Esophagus muscularis mucosa (tissue), 4 donors: ENCODE measurements around the gene CYP27A1. TPM values are rescaled to one million over a fixed set of nuclear protein-coding genes. Genes with fewer than 3 reads are reported as not detected.

Source experiments
- DNase-seq: peaks from one replicate; pipeline ENCODE4 v3.0.0-alpha.2; 2017; ENCODE audit errors: extremely low spot score
- H3K27ac ChIP-seq, 4 donors: fragments of 200-600 bp; sonication (generic); replicated peaks in 1 of 4; 1 replicate in 3 of 4; 2 replicates in 1 of 4; pipeline ENCODE4 v1.5.1; 2016 to 2019; ENCODE audit warnings: mild to moderate bottlenecking in 1 of 4
- H3K27me3 ChIP-seq, 4 donors: fragments of 200-600 bp; sonication (generic); one replicate each; pipeline versions ENCODE4 v1.5.1 to v1.6.0; 2016 to 2019
- H3K36me3 ChIP-seq, 4 donors: fragments of 200-600 bp; sonication (generic); one replicate each; pipeline ENCODE4 v1.5.1; 2016 to 2019
- H3K4me1 ChIP-seq, 4 donors: fragments of 200-600 bp; sonication (generic); one replicate each; pipeline ENCODE4 v1.5.1; 2016 to 2019
- H3K4me3 ChIP-seq, 4 donors: fragments of 200-600 bp; sonication (generic); 1 replicate in 2 of 4; 2 replicates in 2 of 4; pipeline ENCODE4 v1.5.1; 2016 to 2019; ENCODE audit warnings: mild to moderate bottlenecking in 4 of 4, moderate library complexity in 1 of 4
- H3K9me3 ChIP-seq, 4 donors: fragments of 200-600 bp; sonication (generic); 1 replicate in 3 of 4; 2 replicates in 1 of 4; pipeline ENCODE4 v1.5.1; 2016 to 2019
- EP300 ChIP-seq: sonication (generic); formaldehyde crosslinking; IDR thresholded peaks from one replicate; pipeline ENCODE4 v1.6.1; 2017; ENCODE audit warnings: antibody characterized with exemption
- POLR2A ChIP-seq: fragments of 450-650 bp; IDR thresholded peaks from one replicate; pipeline ENCODE4 v1.6.1; 2017; ENCODE audit warnings: antibody characterized with exemption, moderate library complexity, mild to moderate bottlenecking, low read depth
- POLR2AphosphoS5 ChIP-seq, 2 donors: sonication (generic); formaldehyde crosslinking; IDR thresholded peaks; one replicate each; pipeline ENCODE4 v1.6.1; 2017; ENCODE audit warnings: antibody characterized with exemption in 2 of 2
- WGBS: methylation state at CpG from one replicate; pipeline ENCODE4 v1.1.5; 2018; 5-methylcytosine and 5-hydroxymethylcytosine counted together
- intact Hi-C: fragments of 100-400 bp; cut with DNase I; formaldehyde crosslinking; loops from one replicate; pipeline ENCODE4 v1.15.1; 2023
- total RNA-seq, 4 donors: library from RNA; depleted of rRNA; stranded (reverse); fragments of >200 nt; gene quantifications; one replicate each; pipeline versions ENCODE4 v1.1.0 to v1.2.1, GENCODE V29; 2016
- TF ChIP-seq, protein P1 (sequence below), 3 experiments: fragments of 200-600 bp in 2 of 3; fragments of 450-650 bp in 1 of 3; sonication (generic) in 2 of 3; IDR thresholded peaks; one replicate each; pipeline ENCODE4 v1.5.1; 2017 to 2019; ENCODE audit warnings: antibody characterized with exemption in 3 of 3, mild to moderate bottlenecking in 2 of 3, moderate library complexity in 1 of 3

CYP27A1 gene
- total RNA-seq, 4 donors from 2014 or later: 20.7 to 26.3 (median 23.6) TPM

DNA sequence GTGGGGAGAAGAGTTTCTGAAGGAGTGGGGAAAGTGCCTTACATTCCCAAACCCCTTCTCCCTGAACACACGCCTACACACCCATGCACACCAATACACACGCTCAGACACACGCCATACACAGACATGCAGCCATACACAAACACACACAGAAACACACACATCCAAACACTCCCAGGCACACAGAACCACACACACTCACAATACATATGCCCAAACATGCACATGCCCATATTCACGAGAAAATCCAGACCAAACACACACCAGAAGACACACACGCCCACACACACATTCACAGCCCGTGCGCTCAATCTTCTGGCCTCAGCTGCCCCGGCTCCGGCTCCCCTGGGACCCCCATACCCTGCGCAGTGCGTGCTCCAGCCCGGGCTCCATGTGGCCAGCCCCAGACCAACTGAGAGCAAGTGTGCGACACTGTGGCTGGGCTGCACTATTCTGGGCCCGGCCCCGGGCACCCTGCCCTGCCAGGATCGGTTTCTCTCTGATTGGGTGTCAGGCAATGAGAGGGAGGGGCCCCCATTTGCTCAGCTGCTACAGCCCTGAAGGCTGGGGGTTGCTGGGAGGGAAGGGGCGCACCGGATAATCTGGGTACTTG, 49.5 kb downstream of the CYP27A1 start, which contains the start of gene PRKAG3:
Gene PRKAG3, minus strand, starts transcription at position 426 of the 613 bp plus-strand sequence.
- Histone ChIP-seq H3K27me3 (peaks cover 0 to 76% (median 0%) of the 10 kb centered on the region in 4 donors), H3K9me3 (no peaks in the 10 kb centered on the region), H3K27ac (peak within 1 kb of the TSS in 3 of 4 donors; percentile 47 to 57 (median 55)), H3K4me3 (no peak within 1 kb of the TSS), H3K36me3 (no peaks in the 10 kb centered on the region), H3K4me1 (peaks cover 0 to 31% (median 14%) of the 10 kb centered on the region in 4 donors)
- DNase-seq: no peak
- intact Hi-C loops: no loop called here
- WGBS: 58% methylated on average over 11 of the region's 18 CpGs
- peak; percentile 44 for TF ChIP-seq POLR2A
- no peak for TF ChIP-seq POLR2AphosphoS5 (IDR thresholded peaks at IDR 0.05)
- TF ChIP-seq, protein P1, sequence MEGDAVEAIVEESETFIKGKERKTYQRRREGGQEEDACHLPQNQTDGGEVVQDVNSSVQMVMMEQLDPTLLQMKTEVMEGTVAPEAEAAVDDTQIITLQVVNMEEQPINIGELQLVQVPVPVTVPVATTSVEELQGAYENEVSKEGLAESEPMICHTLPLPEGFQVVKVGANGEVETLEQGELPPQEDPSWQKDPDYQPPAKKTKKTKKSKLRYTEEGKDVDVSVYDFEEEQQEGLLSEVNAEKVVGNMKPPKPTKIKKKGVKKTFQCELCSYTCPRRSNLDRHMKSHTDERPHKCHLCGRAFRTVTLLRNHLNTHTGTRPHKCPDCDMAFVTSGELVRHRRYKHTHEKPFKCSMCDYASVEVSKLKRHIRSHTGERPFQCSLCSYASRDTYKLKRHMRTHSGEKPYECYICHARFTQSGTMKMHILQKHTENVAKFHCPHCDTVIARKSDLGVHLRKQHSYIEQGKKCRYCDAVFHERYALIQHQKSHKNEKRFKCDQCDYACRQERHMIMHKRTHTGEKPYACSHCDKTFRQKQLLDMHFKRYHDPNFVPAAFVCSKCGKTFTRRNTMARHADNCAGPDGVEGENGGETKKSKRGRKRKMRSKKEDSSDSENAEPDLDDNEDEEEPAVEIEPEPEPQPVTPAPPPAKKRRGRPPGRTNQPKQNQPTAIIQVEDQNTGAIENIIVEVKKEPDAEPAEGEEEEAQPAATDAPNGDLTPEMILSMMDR (IDR thresholded peaks at IDR 0.05): no peak

DNA sequence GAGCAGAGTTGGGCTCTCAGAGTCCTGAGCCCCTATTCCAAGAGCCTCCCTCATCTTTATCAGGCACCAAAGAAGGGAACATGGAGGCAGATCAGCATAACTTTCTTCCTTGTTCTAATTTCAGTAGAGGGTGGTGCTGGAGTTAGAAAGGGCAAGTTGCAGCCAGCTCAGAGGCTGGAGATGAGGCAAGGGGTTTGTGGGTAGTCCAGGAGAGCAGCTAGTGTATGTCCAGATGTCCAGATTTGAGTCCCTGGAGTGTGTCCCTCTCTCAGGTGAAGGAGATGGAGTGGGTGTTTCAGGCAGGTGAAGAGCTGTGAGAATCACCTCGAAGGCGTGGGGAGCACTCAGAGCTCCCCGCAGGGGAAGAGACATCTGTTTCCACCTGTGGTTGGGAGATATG, 50.1 kb downstream of the CYP27A1 start:
- 74% methylated on average over 3 of the region's 3 CpGs for WGBS
- Histone ChIP-seq H3K36me3 (no peaks in the 10 kb centered on the region), H3K9me3 (peaks cover 0 to 3% (median under 1%) of the 10 kb centered on the region in 4 donors), H3K4me3 (no peak overlapping the region), H3K27ac (peak overlapping the region in 3 of 4 donors; percentile 47 to 57 (median 55)), H3K27me3 (peaks cover 0 to 80% (median 0%) of the 10 kb centered on the region in 4 donors), H3K4me1 (peaks cover 0 to 31% (median 14%) of the 10 kb centered on the region in 4 donors)
- DNase-seq: no peak
- TF ChIP-seq POLR2A: no peak
- no peak for TF ChIP-seq EP300
- no peak for TF ChIP-seq POLR2AphosphoS5 (IDR thresholded peaks at IDR 0.05)
- TF ChIP-seq, protein P1 (IDR thresholded peaks at IDR 0.05): no peak
- intact Hi-C loops: no loop called here

DNA sequence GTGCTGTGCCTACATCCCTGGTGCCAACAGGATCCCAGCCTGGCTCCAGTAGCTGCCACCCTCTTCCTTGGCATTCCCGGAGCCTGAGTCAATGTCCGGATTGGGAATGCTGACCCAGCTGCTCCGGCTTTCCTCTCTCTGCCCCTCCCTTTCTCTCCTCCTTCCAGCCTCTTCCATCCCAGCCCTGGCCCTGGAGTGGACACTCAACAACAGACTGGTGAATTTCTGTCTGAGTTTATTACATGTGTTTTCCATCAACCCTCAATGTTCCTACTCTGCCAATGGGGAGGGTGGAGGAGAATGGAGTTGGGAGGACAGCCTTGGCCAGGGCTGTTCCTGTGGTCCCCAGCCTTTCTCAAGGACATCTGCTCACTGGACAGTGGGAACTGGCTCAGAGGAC, 50.6 kb downstream of the CYP27A1 start:
- no peak for DNase-seq
- H3K27me3 ChIP-seq: peaks cover 0 to 75% (median 0%) of the 10 kb centered on the region in 4 donors
- WGBS: 58% methylated on average over 3 of the region's 3 CpGs
- TF ChIP-seq POLR2A: no peak
- TF ChIP-seq, protein P1 (IDR thresholded peaks at IDR 0.05): no peak
- no peaks in the 10 kb centered on the region for H3K36me3 ChIP-seq
- H3K4me1 ChIP-seq: peaks cover 0 to 31% (median 14%) of the 10 kb centered on the region in 4 donors
- intact Hi-C loops: no loop called here
- H3K27ac ChIP-seq: peak overlapping the region in 3 of 4 donors; percentile 47 to 57 (median 55)
- no peak overlapping the region for H3K4me3 ChIP-seq
- H3K9me3 ChIP-seq: peaks cover 0 to 8% (median 3%) of the 10 kb centered on the region in 4 donors

DNA sequence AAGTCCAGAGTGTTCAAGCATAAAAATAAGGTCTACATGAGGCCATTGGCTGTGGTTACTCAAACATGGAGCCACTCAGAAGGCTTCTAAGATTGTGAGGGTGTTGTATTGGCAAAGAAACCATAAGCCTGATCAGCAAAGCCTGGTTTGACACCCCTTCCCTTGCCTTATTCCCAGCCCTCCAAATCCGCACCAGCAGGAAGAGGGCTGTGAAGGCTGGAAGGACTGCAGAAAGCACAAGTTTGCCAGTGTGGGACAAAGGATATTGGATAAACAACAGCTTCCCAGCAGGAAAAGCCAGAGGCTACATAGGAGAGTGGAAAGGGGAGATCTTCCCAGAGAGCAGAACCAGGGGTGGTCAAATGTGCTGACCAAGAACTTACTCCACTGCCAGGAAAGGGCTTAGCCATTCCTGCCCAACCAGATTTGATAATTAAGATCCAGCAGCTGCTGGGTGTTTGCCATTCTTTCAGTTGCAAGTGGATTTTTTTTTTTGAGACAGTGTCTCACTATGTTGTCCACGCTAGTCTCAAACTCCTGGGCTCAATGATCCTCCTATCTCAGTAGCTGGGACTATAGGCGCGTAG, 51.2 kb downstream of the CYP27A1 start:
- intact Hi-C loops: no loop called here
- Histone ChIP-seq H3K27ac (peak overlapping the region in 3 of 4 donors; percentile 38 to 57 (median 40)), H3K9me3 (peaks cover 0 to 14% (median 6%) of the 10 kb centered on the region in 4 donors), H3K4me1 (peaks cover 0 to 31% (median 14%) of the 10 kb centered on the region in 4 donors), H3K4me3 (no peak overlapping the region), H3K36me3 (no peaks in the 10 kb centered on the region), H3K27me3 (peaks cover 0 to 69% (median 0%) of the 10 kb centered on the region in 4 donors)
- no peak for TF ChIP-seq POLR2A
- no peak for TF ChIP-seq POLR2AphosphoS5 (IDR thresholded peaks at IDR 0.05)
- no peak for TF ChIP-seq EP300
- TF ChIP-seq, protein P1 (IDR thresholded peaks at IDR 0.05): no peak
- no peak for DNase-seq
- WGBS: 79% methylated on average over 4 of the region's 4 CpGs
